HepG2 (cell line): ENCODE results near the gene NISCH. TPM values are rescaled to one million over a fixed set of nuclear protein-coding genes. Genes with fewer than 3 reads are reported as not detected.

Experiments used
- FLYWCH1 ChIP-seq: sonication (generic); formaldehyde crosslinking; IDR thresholded peaks from 2 replicates; pipeline ENCODE4 v1.8.1; 2023; ENCODE audit warnings: mild to moderate bottlenecking, missing genetic modification reagents
- HOXA3 ChIP-seq: sonication (generic); formaldehyde crosslinking; IDR thresholded peaks from 2 replicates; pipeline ENCODE4 v1.5.0; 2020; ENCODE audit warnings: missing genetic modification reagents
- KAT7 ChIP-seq: IDR thresholded peaks from 2 replicates; pipeline ENCODE4 v1.6.1; 2018; ENCODE audit warnings: borderline replicate concordance, missing compliant biosample characterization
- KLF16 ChIP-seq, 2 experiments: sonication (generic) in 1 of 2; formaldehyde crosslinking in 1 of 2; IDR thresholded peaks; 2 replicates each; pipeline versions ENCODE4 v1.6.1 to v1.8.0; 2016 to 2023; ENCODE audit warnings: missing genetic modification reagents in 2 of 2, missing compliant biosample characterization in 1 of 2
- NFIC ChIP-seq: IDR thresholded peaks from 2 replicates; pipeline ENCODE4 v1.6.1; 2012; ENCODE audit warnings: mild to moderate bottlenecking, low read length, inconsistent platforms
- SYNCRIP ChIP-seq: fragments of 200-400 bp; formaldehyde crosslinking; IDR thresholded peaks from 2 replicates; pipeline ENCODE4 v1.6.1; 2018; ENCODE audit warnings: mild to moderate bottlenecking, low read depth, low read length; ENCODE audit not compliant: insufficient read depth
- TGIF2 ChIP-seq: IDR thresholded peaks from 2 replicates; pipeline ENCODE4 v1.6.1; 2016; ENCODE audit warnings: control low read depth, missing compliant biosample characterization
- ZFX ChIP-seq: sonication (generic); formaldehyde crosslinking; IDR thresholded peaks from 2 replicates; pipeline ENCODE4 v1.4.0; 2020; ENCODE audit warnings: mild to moderate bottlenecking, low read depth, missing genetic modification reagents, moderate library complexity
- ZMYM3 ChIP-seq: sonication (generic); formaldehyde crosslinking; IDR thresholded peaks from 2 replicates; pipeline ENCODE4 v1.5.1; 2020; ENCODE audit warnings: mild to moderate bottlenecking, missing genetic modification reagents
- ZNF235 ChIP-seq: sonication (generic); formaldehyde crosslinking; IDR thresholded peaks from 2 replicates; pipeline ENCODE4 v1.8.1; 2023; ENCODE audit warnings: mild to moderate bottlenecking, missing genetic modification reagents, borderline replicate concordance
- ZNF331 ChIP-seq: sonication (generic); formaldehyde crosslinking; IDR thresholded peaks from 2 replicates; pipeline ENCODE4 v1.4.0; 2020; ENCODE audit warnings: missing genetic modification reagents
- ZNF549 ChIP-seq: sonication (generic); formaldehyde crosslinking; IDR thresholded peaks from 2 replicates; pipeline ENCODE4 v1.5.0; 2020; ENCODE audit warnings: missing genetic modification reagents
- ZNF558 ChIP-seq: sonication (generic); formaldehyde crosslinking; IDR thresholded peaks from 2 replicates; pipeline ENCODE4 v1.9.0; 2022; ENCODE audit warnings: mild to moderate bottlenecking, missing genetic modification reagents, borderline replicate concordance
- ZNF879 ChIP-seq: sonication (generic); formaldehyde crosslinking; IDR thresholded peaks from 2 replicates; pipeline ENCODE4 v1.8.1; 2023; ENCODE audit warnings: missing genetic modification reagents
- polyA plus RNA-seq, 8 experiments: library from polyadenylated mRNA; depleted of rRNA in 3 of 8; stranded (reverse) in 7 of 8; unstranded in 1 of 8; fragments of >200 nt; fragmentation: Illumina TruSeq in 4 of 8; extraction: Trizol in 4 of 8; gene quantifications; 2 replicates each; pipeline versions ENCODE4 v1.2.1 to v1.2.3, GENCODE V29; 2011 to 2016; ENCODE audit warnings: low read depth in 4 of 8, missing spikeins in 1 of 8, mixed read lengths in 1 of 8; ENCODE audit not compliant: insufficient read depth in 1 of 8
- total RNA-seq, 5 experiments: library from RNA; depleted of rRNA; stranded (reverse); fragments of >200 nt; fragmentation: Illumina TruSeq; extraction: Trizol; gene quantifications; 2 replicates each; pipeline ENCODE4 v1.2.3, GENCODE V29; 2016; ENCODE audit warnings: low read depth in 1 of 5
- TF ChIP-seq, protein P1 (sequence below): sonication (generic); formaldehyde crosslinking; IDR thresholded peaks from 2 replicates; pipeline ENCODE4 v1.5.1; 2020; ENCODE audit warnings: mild to moderate bottlenecking, missing genetic modification reagents, moderate library complexity
- TF ChIP-seq, protein P2 (sequence below): sonication (generic); formaldehyde crosslinking; IDR thresholded peaks from 2 replicates; pipeline ENCODE4 v1.4.0; 2020; ENCODE audit warnings: missing genetic modification reagents, borderline replicate concordance
- TF ChIP-seq, protein P3 (sequence below): sonication (generic); formaldehyde crosslinking; IDR thresholded peaks from one replicate; pipeline ENCODE4 v1.5.1; 2020; ENCODE audit warnings: mild to moderate bottlenecking, missing genetic modification reagents; ENCODE audit errors: not compliant biosample characterization

NISCH gene
- total and polyA plus RNA-seq, 2 of the 13 experiments (the other 11 are each of a cell fraction or from before 2014, with no cell fraction given) = 27.0 to 47.6 TPM

DNA sequence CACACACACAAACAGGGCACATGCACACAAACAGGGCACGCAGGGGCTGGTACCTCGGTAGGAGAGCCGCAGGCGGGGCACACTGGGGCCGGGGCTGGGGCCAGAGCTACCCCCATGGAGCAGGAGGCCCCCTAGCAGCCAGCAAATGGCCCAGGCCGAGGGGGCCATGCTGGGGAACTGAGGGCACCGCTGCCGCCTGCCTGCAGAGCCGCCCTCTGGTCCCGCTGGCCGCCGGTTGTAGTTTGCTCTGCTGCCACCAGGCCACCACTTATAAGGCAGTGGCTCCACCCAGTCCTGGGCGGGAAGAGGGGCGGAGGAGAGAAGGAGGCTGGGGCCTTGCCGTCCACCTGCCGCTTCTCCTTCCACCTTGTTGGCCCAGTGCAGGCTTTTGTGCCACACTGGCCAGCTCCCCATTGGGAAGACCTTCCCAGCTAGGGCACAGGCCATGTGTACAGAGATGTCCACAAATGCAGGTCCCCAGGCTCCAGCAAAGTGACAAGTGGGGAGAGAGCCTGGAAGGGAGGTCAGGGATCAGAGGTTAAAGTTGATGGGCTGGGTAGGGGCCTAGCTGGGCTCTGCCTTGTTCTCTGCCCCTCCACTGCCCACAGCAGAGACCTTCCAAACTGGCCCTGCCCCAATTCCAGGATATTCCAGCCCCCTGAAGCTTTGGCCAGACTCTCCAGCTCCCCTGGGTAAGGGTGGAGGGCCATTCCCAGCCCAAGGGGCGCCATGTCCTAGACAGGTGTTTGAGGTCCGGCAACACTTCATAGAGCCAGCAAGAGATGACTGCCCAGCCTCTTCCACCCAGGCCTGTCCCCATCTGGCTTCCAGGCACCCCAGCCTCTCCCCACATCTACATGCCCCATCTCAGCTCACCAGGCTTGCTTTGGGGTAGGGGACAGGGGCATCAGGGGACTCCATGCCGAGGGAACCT, 10.3 kb upstream of the NISCH start, which contains the start of gene SEMA3G (continued):
- TF ChIP-seq ZNF235 (CRISPR knock-in tag) (no peak), ZFX (peak; percentile 91), NFIC (no peak), HOXA3 (CRISPR knock-in tag) (peak; percentile 45; the same call in 1 of the 2 replicates), ZNF331 (CRISPR knock-in tag) (peak; percentile 70; the same call in 1 of the 2 replicates), TGIF2 (CRISPR knock-in tag) (peak; percentile 56), FLYWCH1 (CRISPR knock-in tag) (no peak), ZNF879 (CRISPR knock-in tag) (no peak), SYNCRIP (no peak), ZNF558 (CRISPR knock-in tag) (no peak), ZNF549 (no peak), KAT7 (CRISPR knock-in tag) (no peak), KLF16 (CRISPR knock-in tag; IDR thresholded peaks at IDR 0.05) (peak in 1 of 2 experiments; percentile 36; a peak in 1 of 4 replicates), ZMYM3 (peak; percentile 56)
- TF ChIP-seq, protein P1, sequence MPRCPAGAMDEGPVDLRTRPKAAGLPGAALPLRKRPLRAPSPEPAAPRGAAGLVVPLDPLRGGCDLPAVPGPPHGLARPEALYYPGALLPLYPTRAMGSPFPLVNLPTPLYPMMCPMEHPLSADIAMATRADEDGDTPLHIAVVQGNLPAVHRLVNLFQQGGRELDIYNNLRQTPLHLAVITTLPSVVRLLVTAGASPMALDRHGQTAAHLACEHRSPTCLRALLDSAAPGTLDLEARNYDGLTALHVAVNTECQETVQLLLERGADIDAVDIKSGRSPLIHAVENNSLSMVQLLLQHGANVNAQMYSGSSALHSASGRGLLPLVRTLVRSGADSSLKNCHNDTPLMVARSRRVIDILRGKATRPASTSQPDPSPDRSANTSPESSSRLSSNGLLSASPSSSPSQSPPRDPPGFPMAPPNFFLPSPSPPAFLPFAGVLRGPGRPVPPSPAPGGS (CRISPR knock-in tag) = no peak
- TF ChIP-seq, protein P2, sequence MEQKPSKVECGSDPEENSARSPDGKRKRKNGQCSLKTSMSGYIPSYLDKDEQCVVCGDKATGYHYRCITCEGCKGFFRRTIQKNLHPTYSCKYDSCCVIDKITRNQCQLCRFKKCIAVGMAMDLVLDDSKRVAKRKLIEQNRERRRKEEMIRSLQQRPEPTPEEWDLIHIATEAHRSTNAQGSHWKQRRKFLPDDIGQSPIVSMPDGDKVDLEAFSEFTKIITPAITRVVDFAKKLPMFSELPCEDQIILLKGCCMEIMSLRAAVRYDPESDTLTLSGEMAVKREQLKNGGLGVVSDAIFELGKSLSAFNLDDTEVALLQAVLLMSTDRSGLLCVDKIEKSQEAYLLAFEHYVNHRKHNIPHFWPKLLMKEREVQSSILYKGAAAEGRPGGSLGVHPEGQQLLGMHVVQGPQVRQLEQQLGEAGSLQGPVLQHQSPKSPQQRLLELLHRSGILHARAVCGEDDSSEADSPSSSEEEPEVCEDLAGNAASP (CRISPR knock-in tag) = no peak
- TF ChIP-seq, protein P3, sequence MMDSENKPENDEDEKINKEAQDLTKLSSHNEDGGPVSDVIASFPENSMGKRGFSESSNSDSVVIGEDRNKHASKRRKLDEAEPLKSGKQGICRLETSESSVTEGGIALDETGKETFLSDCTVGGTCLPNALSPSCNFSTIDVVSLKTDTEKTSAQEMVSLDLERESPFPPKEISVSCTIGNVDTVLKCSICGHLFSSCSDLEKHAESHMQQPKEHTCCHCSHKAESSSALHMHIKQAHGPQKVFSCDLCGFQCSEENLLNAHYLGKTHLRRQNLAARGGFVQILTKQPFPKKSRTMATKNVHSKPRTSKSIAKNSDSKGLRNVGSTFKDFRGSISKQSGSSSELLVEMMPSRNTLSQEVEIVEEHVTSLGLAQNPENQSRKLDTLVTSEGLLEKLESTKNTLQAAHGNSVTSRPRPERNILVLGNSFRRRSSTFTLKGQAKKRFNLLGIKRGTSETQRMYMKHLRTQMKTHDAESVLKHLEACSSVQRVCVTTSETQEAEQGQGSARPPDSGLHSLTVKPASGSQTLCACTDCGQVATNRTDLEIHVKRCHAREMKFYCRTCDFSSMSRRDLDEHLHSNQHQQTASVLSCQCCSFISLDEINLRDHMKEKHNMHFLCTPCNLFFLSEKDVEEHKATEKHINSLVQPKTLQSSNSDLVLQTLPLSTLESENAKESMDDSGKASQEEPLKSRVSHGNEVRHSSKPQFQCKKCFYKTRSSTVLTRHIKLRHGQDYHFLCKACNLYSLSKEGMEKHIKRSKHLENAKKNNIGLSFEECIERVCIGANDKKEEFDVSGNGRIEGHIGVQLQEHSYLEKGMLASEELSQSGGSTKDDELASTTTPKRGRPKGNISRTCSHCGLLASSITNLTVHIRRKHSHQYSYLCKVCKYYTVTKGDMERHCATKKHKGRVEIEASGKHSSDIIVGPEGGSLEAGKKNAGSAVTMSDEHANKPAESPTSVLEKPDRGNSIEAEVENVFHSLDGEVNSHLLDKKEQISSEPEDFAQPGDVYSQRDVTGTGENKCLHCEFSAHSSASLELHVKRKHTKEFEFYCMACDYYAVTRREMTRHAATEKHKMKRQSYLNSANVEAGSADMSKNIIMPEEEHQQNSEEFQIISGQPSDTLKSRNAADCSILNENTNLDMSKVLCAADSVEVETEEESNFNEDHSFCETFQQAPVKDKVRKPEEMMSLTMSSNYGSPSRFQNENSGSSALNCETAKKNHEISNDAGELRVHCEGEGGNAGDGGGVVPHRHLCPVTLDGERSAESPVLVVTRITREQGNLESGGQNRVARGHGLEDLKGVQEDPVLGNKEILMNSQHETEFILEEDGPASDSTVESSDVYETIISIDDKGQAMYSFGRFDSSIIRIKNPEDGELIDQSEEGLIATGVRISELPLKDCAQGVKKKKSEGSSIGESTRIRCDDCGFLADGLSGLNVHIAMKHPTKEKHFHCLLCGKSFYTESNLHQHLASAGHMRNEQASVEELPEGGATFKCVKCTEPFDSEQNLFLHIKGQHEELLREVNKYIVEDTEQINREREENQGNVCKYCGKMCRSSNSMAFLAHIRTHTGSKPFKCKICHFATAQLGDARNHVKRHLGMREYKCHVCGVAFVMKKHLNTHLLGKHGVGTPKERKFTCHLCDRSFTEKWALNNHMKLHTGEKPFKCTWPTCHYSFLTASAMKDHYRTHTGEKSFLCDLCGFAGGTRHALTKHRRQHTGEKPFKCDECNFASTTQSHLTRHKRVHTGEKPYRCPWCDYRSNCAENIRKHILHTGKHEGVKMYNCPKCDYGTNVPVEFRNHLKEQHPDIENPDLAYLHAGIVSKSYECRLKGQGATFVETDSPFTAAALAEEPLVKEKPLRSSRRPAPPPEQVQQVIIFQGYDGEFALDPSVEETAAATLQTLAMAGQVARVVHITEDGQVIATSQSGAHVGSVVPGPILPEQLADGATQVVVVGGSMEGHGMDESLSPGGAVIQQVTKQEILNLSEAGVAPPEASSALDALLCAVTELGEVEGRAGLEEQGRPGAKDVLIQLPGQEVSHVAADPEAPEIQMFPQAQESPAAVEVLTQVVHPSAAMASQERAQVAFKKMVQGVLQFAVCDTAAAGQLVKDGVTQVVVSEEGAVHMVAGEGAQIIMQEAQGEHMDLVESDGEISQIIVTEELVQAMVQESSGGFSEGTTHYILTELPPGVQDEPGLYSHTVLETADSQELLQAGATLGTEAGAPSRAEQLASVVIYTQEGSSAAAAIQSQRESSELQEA (CRISPR knock-in tag) = no peak
